GM18951 (cell line): ENCODE measurements around the gene LRRC52.

Experiments used
- POLR2A ChIP-seq: IDR thresholded peaks from 4 replicates; pipeline ENCODE4 v1.6.1; 2011; ENCODE audit warnings: mild to moderate bottlenecking; ENCODE audit not compliant: insufficient read length, insufficient read depth; ENCODE audit errors: extremely low read depth
- in situ Hi-C: fragments of 300-500 bp; cut with MboI; formaldehyde crosslinking; loops from one replicate; pipeline ENCODE4 v1.12.0; 2022; ENCODE audit warnings: low sequenced_read_pairs, mixed read lengths, inconsistent platforms; ENCODE audit not compliant: unreplicated experiment

Gene LRRC52

DNA sequence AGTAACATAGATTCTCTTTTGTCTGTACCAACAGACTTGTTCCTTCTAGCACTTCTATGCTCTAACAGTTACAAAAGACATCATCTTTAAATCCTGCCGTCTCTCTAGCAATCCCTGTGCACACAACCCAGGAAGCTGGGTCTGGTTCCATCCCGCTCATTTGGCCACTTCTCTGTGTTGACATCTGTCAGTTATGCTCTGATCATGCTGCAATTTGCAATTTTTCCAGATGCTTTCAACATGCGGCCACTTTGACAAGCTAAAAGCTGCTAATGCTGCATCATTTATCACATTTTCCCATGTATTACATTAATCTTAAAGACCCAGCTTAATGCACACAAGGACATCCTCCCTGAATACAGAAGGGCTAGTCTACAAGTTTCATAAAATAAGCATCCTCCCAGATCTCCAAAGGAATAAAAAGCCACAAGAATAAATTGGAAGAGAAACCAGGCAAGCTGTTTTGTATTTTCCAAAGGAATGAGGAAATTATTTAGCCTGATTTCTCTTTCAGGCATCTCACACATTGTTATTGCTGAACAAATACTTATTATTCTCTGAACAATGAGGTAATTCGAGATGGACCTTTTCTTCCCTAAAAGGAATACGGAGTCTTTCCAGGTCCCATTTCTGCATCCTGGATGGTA lies 19.0 kb upstream of the LRRC52 start:
- in situ Hi-C loops = no loop called here
- no peak for TF ChIP-seq POLR2A

DNA sequence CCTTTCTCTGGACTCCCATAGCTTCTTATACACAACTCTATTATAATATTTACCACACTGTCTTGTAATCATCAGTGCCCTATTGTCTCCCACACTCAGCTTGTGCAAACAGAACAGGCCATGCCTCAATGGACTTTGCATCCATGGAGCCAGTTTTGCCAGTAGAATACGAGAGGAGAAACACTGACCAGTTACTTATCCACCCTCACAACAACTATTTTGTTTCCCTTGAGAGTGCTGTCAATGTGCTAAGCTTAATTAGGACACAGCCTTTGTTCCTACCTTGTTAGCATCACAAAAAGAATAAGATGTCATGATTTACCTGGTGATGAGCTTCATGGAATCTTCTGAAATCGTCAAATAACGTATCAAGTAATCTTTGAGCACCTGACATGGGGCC lies 18.1 kb upstream of the LRRC52 start:
- in situ Hi-C loops = no loop called here
- TF ChIP-seq POLR2A = no peak

DNA sequence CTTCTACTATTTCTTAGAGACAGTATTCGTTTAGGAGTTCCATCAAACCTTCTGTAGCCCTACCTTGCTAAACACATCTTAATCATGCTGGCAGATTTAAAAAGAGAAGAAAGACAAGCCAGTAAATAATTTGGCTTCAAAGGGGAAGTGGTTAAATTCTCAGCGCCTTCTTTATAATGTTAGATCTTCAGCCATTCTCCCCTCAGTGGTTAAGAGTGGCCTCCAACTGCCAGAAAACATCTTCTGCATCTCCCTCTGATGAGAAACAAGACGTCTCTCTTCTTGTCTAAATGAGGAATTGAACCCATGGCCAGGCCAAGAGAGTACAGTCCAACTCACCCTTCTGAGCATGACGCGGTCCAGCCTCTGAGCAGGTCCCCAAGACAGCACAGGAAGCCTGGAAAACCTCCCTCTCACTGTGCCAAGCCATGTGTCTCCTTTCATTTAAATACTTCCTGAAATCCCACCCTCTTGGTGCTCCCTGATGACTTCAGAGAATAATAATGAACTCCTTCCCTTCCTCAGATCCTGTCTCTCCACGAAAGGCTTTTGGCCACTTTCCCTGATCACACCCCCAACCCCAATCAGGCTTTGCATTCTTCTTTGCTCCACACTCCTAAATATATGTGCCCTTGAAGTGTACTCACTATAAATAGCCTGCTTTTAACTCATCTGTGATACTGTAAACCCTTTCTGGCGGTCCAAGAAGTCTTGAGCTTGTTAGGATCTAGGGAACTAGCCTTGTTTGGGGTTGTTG lies 16.4 kb upstream of the LRRC52 start:
- no peak for TF ChIP-seq POLR2A
- in situ Hi-C loops = no loop called here

DNA sequence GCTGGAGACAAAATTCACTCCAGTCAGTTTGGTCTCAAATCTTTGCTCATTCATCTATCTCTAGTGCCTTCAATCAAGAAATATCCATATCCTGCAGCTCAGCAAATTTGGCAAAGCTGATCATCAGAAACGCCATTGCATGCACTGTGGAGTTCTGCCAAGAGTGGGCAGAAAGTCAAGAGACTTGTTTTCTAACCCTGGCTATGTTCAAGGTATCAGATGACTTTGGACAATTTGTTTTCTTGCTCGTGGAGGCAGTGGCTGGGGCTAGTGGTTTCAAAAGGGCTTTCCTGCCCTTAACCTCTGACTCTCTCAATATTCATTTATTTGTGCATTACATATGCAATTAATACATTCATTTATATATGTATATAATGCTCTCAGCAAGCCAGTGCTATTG lies 12.8 kb upstream of the LRRC52 start:
- no peak for TF ChIP-seq POLR2A
- in situ Hi-C loops = no loop called here

DNA sequence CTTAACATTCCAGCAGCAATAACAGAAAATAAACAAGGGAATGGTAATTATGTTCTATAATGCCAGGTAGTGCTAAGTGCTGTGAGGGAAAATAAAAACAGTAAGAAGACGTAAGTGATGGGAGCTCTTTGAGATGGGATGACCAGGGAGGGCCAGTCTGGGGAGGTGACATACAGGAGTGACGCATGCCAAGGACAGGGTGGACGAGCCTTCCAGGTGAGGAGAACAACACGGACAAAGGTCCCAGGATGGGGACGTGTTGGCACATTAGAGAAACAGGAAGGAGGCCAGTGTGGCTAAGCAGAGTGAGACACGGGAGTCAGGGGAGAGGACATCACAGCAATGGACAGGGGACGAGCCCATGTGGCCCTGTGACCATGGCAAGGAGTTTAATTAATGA lies 11.7 kb upstream of the LRRC52 start:
- TF ChIP-seq POLR2A = no peak
- in situ Hi-C loops = no loop called here

DNA sequence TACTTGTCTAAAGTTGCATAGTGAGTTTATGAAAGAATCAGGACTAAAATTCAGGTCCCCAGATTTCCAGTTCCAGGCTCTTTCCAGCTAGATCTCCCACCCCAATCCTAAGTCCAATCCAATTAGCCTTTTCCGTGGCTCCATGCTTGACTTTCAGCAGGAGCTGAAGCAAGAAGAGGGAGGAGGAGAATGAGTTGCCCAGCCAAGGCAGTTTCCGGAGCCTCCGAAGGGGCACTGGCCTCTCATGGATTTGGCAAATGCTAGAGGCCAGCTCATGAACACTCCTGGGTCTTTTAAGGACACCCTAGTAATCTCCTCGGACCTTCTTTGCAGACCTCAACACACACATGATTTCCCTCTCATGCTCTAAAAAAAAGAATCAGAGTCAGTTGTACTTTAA lies 10.5 kb upstream of the LRRC52 start:
- in situ Hi-C loops = no loop called here

DNA sequence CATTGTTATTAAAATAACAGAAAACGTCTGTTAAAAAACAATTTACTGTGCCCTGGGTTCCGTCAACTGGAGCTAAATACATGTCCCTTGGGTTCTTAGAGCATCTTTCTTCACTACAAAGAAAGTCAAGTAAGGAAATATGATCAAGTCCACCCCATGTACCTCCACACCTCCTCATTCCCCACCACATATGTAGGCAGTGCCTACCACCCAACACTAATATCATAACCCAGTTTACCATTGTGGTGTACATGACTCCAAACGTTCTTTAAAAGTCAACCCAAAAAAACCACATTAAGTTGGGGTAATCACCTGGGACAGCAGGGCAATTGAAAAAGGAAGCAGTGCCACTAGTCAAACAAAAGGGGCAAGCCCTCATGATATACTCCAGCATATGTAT lies 7.8 kb upstream of the LRRC52 start:
- in situ Hi-C loops = no loop called here
- no peak for TF ChIP-seq POLR2A

More for the DNA sequence above, 10.5 kb upstream of the LRRC52 start:
- no peak for TF ChIP-seq POLR2A

DNA sequence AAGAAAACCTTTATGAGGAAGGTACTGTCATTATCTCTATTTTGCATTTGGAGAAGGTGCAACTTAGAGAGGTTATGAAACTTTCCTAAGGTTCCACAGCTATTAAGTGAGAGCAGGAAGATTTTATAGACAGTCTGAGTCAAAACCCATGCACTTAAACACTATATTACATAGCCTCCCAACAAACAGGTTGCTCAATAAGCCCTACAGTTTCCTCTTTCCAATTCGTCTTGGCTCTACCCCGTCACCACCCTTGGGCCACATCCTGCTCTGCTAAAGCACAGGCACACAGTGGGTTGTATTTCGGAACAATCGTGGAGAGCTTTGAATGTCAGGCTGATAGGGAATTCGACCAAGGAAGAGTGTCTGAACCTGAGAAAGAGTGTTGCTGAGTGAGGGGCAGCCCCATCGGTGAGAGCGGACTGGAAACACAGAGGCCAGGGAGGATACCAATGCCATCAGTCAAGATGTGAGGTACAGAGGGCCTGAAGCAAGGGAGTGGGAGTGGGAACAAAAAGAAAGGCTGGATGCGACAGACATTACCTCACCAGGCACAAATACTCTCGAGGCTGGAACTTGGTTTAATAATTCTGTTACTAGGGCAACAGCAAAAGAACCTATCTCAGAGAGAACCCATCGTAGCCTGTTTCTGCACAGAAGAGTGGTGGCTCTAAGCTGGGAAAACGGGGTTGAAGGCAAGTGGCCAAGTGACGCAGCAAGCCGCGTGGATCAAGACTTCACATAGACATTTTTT lies 6.3 kb upstream of the LRRC52 start:
- in situ Hi-C loops = no loop called here
- no peak for TF ChIP-seq POLR2A

DNA sequence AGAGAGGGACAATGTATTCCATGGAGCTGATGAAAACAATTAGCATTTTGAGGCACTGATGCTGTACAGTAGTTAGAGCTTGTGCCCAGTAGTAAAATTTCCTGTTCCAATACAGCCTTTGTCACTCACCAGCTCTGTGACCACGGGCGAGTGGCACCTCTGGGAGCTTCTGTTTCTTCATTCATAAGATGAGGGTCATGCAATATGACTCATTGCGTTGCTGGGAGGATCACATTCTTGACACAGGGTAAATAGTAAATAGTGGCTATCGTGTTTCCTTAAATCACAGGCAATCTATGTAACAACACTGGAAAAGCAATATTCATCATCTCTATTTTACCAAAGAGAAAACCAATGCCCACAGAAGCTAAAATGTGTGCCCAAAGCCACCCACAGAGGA lies 4.5 kb upstream of the LRRC52 start:
- no peak for TF ChIP-seq POLR2A
- in situ Hi-C loops = no loop called here

DNA sequence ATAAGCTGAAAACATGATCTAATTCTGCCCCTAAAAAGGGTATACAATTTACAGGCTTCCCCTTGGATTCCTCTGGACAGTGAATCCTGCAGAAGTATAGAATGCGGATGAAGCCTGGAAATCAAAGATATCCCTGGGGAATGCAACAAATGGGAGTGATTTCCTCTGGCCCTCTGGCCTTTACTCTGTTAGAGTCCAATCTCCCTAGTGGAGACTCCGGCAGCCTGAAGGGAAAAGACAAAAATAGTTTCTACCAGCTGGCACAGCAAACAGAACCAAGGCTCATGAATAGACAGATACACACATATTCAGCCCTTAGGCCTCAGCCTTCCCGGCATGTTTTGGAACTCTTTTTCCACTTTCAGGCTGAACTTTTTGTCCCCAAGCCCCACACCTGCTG lies 3.9 kb upstream of the LRRC52 start:
- TF ChIP-seq POLR2A = no peak
- in situ Hi-C loops = no loop called here

DNA sequence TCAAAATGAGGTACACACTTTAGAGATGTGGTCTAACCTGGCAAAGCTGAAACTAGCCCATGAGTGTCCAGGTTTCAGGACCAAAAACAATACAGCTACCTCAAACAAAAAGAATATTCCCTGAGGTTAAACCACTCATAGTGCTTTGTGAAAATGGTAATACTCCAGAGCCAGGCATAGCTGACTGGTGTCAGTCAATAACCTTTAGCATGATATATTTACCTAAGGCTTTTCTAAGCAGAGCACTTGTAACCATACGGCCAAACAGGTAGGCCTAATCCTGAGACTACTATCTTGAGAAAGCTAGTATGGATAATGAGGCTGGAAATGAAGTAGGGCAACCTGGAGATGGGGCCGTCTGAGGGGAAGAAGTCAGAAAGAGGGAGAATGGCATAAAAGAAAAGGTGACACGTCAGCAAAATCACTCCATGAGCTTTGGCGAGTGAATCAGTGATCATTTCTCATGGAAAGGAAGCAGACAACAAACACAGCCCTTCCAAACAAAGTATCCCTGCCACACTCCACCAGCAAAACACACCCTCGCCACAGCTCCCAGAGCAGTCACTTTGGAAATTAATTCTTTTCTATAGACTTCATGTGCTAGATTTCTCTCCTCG lies 1.7 kb upstream of the LRRC52 start:
- TF ChIP-seq POLR2A = no peak

DNA sequence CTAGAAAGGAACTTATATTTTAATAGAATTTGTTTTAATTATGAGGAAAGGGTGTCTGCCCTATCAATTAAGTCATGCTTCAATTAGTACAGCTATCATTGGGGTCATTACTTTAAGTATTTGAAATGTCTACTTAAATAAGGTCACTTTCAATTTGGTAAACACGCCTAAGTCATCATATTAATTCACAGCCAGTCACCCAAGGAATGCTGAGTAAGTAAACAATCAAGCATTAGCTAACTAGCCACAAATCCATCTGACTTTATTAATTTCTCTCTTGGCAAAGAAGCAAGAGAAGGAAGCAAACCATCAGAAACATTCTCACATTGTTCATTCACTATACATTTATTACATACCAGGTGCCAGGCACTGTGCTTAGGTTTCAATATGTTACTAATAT lies 1.2 kb upstream of the LRRC52 start:
- no peak for TF ChIP-seq POLR2A
- in situ Hi-C loops = no loop called here

More for the DNA sequence above, 1.7 kb upstream of the LRRC52 start:
- in situ Hi-C loops = no loop called here

DNA sequence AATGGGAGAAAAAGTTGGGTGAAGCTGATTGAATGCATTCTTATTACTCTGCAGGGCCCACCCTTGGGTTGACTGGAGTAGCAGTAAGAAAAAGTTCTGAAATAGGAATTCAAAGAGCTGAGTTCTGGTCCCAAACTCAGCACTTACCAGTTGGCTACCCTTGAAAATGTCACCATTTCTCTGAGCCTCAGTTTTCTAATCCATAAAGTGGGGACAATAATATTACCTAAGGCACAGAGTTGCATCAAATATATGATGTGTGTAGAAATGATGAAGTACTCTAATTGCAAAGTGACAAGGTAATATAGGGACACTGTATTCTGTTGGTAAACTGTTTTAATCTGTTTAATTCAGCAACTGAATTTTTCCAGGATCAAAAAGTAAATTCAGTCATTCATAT lies 1.2 kb downstream of the LRRC52 start:
- in situ Hi-C loops = no loop called here
- TF ChIP-seq POLR2A = no peak

DNA sequence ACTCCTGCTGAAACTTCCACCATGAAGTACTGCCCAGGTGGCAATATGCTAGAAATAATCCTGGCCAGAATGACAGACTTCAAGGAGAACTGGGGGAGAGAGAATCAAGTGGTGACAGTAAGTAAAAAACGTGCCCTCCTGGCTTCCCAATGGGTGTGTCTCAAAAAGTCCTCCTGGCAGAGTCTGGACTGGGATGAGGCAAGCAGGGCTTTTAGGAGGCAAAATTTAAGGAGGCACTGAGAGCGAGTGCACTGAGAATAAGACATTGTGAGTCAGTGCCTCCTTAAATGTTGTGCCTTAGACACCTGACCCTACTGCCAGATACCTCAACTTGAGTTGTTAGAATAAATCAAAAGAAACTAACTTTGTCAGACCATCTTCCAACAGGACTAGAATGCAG lies 2.2 kb downstream of the LRRC52 start:
- no peak for TF ChIP-seq POLR2A
- in situ Hi-C loops = no loop called here

DNA sequence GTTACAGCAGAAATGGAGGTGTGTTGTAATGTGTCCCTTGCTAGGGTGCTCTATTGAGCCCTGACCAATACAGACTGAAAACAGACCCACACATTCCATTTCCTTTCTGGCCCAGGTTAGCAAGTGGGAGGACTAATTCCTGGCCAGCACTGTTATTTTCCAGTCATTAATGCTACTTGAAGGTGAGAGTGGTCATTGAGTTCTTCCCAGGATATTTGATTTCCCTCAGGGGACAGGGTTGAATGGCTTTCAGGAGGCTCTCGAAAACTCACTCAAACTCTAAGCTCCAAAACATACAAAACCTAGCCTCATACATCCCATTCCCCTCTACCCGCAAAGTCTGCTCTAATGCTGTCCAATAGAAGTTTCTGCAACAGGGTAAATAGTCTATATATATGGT lies 6.2 kb downstream of the LRRC52 start:
- in situ Hi-C loops = no loop called here
- TF ChIP-seq POLR2A = no peak
